GM21717 (cell line): ENCODE measurements around the gene GPR3.
"Not testable (repeated sequence)": the region's sequence is repeated elsewhere in the genome, so short reads cannot be mapped to it uniquely, and the experiment has no call there.

Experiments
- ATAC-seq: cut with Tn5 transposase; IDR thresholded peaks from one replicate; pipeline ENCODE4 v1.9.1; 2021; ENCODE audit warnings: mild to moderate bottlenecking, moderate library complexity; ENCODE audit not compliant: unreplicated experiment

The GPR3 gene

GRCh38 chr1:27418326-27419185 lies 26.1 kb downstream of the GPR3 start:
- ATAC-seq = no peak

- ATAC-seq = no peak
These were observed 31.3 kb downstream of the GPR3 start for GRCh38 chr1:27423709-27424108.

GRCh38 chr1:27427329-27427728 lies 34.9 kb downstream of the GPR3 start:
- no peak for ATAC-seq

DNA sequence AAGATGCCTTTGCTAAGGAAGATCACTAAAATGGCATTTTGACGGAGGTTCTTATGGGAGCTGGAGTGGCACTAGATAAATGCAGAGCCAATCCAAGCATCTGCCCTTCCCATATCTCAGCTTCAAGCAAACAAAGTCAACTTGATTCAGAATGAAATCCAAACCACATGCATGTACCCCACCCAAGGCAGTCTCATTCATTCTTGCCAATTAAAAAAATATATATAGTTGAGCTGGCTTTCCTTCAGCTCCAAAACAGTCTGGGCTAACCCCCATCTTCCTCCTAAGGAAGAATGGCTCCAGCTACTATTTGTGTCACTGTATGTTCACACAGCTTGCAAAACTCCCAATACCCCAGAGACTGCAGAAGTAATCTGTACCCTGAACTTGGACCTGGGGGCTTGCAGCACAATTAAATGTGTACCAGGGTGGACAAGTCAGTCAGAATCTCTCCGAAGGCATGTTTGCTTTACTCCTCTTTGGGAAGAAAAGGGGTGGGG lies 35.4 kb downstream of the GPR3 start:
- no peak for ATAC-seq

DNA sequence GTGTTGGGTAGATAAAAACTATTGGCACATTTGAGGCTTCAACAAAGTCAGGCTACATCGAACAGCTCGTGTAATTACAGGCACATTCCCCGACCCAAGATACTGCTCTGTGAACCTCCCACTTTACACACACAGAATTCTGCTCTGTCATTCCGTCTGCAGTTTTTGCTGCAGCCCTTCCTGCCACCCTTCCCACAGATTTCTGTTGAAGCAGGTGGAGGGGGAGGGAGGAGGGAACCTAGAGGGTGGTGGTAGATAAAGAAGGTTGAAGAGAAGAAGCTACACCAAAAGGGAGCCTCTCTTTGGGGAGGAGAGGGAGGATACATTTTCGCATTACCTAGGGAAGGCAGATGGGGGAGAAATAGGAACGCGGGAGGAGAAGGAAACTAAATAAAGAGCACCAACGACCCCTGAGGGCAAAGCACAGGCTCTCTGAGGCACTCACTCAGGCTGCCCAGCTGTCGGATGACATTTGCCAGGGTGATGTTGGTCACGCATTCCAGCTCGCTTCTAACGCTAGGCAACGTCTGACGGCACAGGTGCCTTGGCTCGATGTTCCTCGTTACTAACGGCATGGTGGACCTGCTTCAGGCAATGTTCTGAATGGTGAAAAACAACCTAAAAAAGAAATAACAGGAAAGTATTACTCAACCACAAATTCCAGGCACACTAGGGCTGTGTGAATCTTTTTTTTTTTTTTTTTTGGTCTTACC lies 36.0 kb downstream of the GPR3 start:
- no peak for ATAC-seq

DNA sequence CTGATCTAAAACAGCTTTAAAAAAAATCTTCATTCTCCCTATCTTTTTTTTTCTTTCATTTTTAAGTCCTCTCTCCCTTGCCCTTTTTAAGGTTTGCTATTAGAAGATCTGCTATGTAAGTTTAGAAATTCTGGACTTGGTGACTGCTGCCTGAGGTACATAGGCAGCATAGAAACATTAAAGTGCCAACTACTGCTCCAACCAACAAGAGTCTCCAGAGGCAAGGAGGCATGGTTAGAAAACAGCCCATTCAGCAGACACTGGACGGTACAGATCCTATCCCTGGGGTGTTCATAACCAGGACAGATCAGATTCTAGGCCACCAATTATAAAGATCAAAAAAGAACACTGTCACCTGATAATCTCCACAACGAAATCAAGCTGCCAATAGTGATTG lies 36.6 kb downstream of the GPR3 start:
- no peak for ATAC-seq

DNA sequence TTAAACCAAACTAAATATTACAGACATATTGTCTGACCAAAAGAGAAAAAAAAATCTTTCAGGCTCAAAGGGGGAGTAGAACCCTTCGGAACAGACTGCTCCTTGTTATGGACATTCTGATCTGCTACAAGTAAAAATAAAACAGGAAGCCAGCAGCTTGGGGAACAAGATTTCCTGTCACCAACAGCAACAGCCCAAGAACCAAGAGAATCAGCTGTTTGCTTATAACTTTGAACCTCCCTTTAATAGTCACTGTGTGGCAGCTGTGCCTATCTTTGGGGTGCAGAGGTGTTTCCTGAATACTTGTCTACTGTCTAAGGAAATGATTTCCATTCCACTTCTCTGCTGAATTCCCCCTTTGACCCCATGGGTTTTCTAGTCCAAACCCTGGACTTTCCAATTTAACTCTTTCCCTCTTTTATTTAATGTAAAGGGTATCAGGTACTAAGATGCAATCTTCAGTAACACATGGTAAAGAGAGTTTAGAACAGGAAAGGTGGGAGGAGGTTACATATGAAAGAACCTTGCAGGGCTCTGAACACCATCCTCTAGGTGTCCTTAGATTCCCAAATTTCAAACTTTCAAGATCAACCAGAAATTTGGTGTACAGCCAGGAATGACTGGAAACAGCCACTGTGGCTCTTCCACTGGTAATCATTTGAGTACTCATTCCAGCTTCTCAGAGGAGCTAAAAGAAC lies 38.6 kb downstream of the GPR3 start:
- no peak for ATAC-seq

GRCh38 chr1:27431601-27431940 lies 39.1 kb downstream of the GPR3 start:
- ATAC-seq = no peak

DNA sequence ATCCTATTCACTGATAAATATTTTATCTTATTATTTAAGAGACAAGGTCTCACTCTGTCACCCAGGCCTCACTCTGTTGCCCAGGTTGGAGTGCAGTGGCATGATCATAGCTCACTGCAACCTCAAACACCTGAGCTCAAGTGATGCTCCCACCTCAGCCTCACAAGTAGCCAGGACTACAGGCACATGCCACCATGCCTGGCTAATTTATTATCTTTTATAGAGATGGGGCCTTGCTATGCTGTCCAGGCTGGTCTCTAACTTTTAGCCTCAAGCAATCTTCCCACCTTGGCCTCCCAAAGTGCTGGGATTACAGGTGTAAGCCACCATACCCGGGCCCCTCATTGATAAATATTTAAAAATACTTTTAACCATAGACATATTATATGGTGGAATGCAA lies 40.3 kb downstream of the GPR3 start:
- not testable (repeated sequence) for ATAC-seq

GRCh38 chr1:27433706-27434105 lies 41.3 kb downstream of the GPR3 start:
- ATAC-seq = no peak

GRCh38 chr1:27435566-27436203 lies 43.3 kb downstream of the GPR3 start:
- no peak for ATAC-seq

- ATAC-seq = no peak
These were observed 44.1 kb downstream of the GPR3 start for GRCh38 chr1:27436204-27437159.

DNA sequence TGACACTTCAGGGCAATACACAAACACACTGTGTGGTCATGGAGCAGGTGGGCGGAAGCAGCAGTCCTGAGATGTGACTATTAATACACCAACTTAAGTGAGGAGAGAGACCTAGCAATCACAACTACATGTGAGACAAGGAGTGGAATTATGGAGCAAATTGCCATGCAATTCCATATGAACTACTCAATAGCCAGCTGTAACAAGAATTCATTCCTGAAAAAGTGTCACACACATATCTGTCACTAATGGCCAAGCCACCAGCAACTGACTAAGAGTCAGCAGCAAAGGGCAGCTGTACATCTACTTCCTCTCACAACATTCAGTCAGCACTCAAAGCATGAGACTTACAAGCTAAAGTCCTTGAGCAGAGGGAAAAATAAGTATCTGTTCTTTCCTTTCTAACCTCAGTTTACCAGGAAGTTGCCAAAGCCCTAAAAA lies 46.2 kb downstream of the GPR3 start:
- ATAC-seq = no peak

GRCh38 chr1:27439150-27439549 lies 46.7 kb downstream of the GPR3 start:
- ATAC-seq = no peak

GRCh38 chr1:27444632-27445031 lies 52.2 kb downstream of the GPR3 start:
- ATAC-seq = no peak
